Measurements from ENCODE around the gene VWA7.

Gene VWA7

GRCh38 chr6:31750411-31751022 is 26.6 kb downstream of the VWA7 start:
- no peak for TF ChIP-seq CTCF (IDR thresholded peaks at IDR 0.05; ENCODE audit: low read depth, low read length)
- no peak overlapping the region for H3K4me3 ChIP-seq (ENCODE audit: low read depth, low read length)

GRCh38 chr6:31749301-31750036 is 27.7 kb downstream of the VWA7 start:
- H3K4me3 ChIP-seq (ENCODE audit: low read depth, low read length) = no peak overlapping the region
- TF ChIP-seq CTCF (IDR thresholded peaks at IDR 0.05; ENCODE audit: low read depth, low read length) = no peak

- TF ChIP-seq CTCF (IDR thresholded peaks at IDR 0.05; ENCODE audit: low read depth, low read length) = no peak
- H3K4me3 ChIP-seq (ENCODE audit: low read depth, low read length) = no peak overlapping the region
Observed at GRCh38 chr6:31744422-31744821, 32.7 kb downstream of the VWA7 start.

- TF ChIP-seq CTCF (IDR thresholded peaks at IDR 0.05; ENCODE audit: low read depth, low read length) = no peak
- no peak overlapping the region for H3K4me3 ChIP-seq (ENCODE audit: low read depth, low read length)
Observed at GRCh38 chr6:31742894-31743293, 34.2 kb downstream of the VWA7 start.

DNA sequence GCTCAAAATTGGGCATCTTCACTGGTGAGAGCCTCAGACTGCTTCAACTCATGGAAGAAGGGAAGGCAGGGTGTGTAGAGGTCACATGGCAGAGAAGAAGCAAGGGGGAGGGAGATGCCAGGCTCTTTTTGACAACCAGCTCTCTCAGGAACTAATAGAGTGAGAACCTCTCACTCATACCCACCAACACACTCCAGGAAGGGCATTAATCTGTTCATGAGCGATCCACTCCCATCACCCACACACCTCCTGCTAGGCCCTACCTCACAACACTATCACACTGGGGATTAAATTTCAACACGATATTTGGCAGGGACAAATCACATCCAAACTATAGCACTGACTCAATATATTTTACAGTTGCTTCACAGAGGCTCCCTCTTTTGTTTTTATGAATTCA is 35.3 kb downstream of the VWA7 start:
- TF ChIP-seq CTCF (IDR thresholded peaks at IDR 0.05; ENCODE audit: low read depth, low read length) = no peak
- no peak overlapping the region for H3K4me3 ChIP-seq (ENCODE audit: low read depth, low read length)

GRCh38 chr6:31740397-31741223 is 36.5 kb downstream of the VWA7 start:
- peak overlapping the region; percentile 83 for H3K4me3 ChIP-seq (ENCODE audit: low read depth, low read length)
- no peak for TF ChIP-seq CTCF (IDR thresholded peaks at IDR 0.05; ENCODE audit: low read depth, low read length)
